ENCODE results near the gene VRTN. TPM values are rescaled to one million over a fixed set of nuclear protein-coding genes. Genes with fewer than 3 reads are reported as not detected.

VRTN gene
- total and polyA plus RNA-seq, 9 of the 15 experiments (the other 6 are each of a cell fraction or from before 2014, with no cell fraction given): 0.05 to 0.09 (median 0.06) TPM; not detected in 6

DNA sequence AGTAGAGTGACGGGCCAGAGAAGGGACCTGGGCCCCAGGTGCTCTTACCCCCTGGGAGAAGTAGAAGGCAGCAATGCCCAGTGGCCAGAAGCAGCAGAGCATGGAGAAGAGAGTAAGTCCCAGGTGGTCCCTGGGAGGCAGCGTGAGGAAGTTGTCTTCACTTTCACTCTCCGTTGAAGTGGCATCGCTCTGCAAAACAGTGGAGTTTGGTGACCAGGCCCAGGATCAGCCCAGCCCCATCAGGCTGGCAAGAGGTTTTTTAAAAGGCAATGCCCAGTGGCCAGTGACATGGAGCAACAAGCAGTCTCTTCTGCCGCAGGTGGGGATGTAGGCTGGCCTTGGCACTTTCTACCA, 59.5 kb downstream of the VRTN start:
- H3K27ac ChIP-seq (ENCODE audit: extremely low read depth, low read depth, low read length): no peak overlapping the region
- CTCF ChIA-PET (ENCODE audit: low intra/inter-chr PET ratio): no interaction called here
- no peaks in the 10 kb centered on the region for H3K36me3 ChIP-seq (ENCODE audit: control insufficient read depth, insufficient read depth, low read length)
- BruUV-seq (replicated peaks): no TSS peak
- no peak overlapping the region for H2AFZ ChIP-seq (ENCODE audit: low read depth, low read length)
- intact Hi-C loops (cut with micrococcal nuclease) (no loop called here), in situ Hi-C loops (cut with MboI) (no loop called here)
- H3K79me2 ChIP-seq (ENCODE audit: control insufficient read depth, insufficient read depth, low read length): no peaks in the 10 kb centered on the region
- POLR2A ChIA-PET: interaction anchor here (0.6 kb wide), 1 partner anchor 51 kb away, joined by 3 read pairs; no protein-coding TSS in a partner anchor
- H3K4me2 ChIP-seq (ENCODE audit: insufficient read depth, low read length): no peak overlapping the region
- TF ChIP-seq PHB (CRISPR knock-in tag; IDR thresholded peaks at IDR 0.05) (no peak), DNMT1 (IDR thresholded peaks at IDR 0.05) (no peak), PRPF4 (IDR thresholded peaks at IDR 0.05; ENCODE audit: insufficient read depth, low read depth, low read length, poor library complexity, severe bottlenecking) (no peak), THRB (CRISPR knock-in tag; conservative IDR thresholded peaks at IDR 0.05) (no peak), E2F6 (IDR thresholded peaks at IDR 0.05; ENCODE audit: borderline replicate concordance in 1 of 2, extremely low read depth in 1 of 2, insufficient read depth in 1 of 2, insufficient read length in 1 of 2, low read depth in 1 of 2, low read length in 1 of 2, poor library complexity in 1 of 2, severe bottlenecking in 1 of 2) (no peak), MECOM (CRISPR knock-in tag; IDR thresholded peaks at IDR 0.05) (no peak), NR2C1 (IDR thresholded peaks at IDR 0.05) (no peak), NR2C1 (tag; IDR thresholded peaks at IDR 0.05) (no peak), ZFX (CRISPR knock-in tag; IDR thresholded peaks at IDR 0.05) (no peak), HEY1 (CRISPR knock-in tag; IDR thresholded peaks at IDR 0.05; ENCODE audit: borderline replicate concordance) (no peak), HDAC1 (IDR thresholded peaks at IDR 0.05) (no peak), NR1H2 (CRISPR knock-in tag; IDR thresholded peaks at IDR 0.05) (no peak), ERF (CRISPR knock-in tag; IDR thresholded peaks at IDR 0.05) (no peak)
- TF ChIP-seq, protein P1, sequence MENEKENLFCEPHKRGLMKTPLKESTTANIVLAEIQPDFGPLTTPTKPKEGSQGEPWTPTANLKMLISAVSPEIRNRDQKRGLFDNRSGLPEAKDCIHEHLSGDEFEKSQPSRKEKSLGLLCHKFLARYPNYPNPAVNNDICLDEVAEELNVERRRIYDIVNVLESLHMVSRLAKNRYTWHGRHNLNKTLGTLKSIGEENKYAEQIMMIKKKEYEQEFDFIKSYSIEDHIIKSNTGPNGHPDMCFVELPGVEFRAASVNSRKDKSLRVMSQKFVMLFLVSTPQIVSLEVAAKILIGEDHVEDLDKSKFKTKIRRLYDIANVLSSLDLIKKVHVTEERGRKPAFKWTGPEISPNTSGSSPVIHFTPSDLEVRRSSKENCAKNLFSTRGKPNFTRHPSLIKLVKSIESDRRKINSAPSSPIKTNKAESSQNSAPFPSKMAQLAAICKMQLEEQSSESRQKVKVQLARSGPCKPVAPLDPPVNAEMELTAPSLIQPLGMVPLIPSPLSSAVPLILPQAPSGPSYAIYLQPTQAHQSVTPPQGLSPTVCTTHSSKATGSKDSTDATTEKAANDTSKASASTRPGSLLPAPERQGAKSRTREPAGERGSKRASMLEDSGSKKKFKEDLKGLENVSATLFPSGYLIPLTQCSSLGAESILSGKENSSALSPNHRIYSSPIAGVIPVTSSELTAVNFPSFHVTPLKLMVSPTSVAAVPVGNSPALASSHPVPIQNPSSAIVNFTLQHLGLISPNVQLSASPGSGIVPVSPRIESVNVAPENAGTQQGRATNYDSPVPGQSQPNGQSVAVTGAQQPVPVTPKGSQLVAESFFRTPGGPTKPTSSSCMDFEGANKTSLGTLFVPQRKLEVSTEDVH (IDR thresholded peaks at IDR 0.05; ENCODE audit: low read depth, partially characterized antibody): no peak
- TF ChIP-seq, protein P2, sequence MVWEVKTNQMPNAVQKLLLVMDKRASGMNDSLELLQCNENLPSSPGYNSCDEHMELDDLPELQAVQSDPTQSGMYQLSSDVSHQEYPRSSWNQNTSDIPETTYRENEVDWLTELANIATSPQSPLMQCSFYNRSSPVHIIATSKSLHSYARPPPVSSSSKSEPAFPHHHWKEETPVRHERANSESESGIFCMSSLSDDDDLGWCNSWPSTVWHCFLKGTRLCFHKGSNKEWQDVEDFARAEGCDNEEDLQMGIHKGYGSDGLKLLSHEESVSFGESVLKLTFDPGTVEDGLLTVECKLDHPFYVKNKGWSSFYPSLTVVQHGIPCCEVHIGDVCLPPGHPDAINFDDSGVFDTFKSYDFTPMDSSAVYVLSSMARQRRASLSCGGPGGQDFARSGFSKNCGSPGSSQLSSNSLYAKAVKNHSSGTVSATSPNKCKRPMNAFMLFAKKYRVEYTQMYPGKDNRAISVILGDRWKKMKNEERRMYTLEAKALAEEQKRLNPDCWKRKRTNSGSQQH (CRISPR knock-in tag; IDR thresholded peaks at IDR 0.05): no peak
- H3K9me1 ChIP-seq (ENCODE audit: control insufficient read depth, insufficient read depth, low read length): no peaks in the 10 kb centered on the region
- H3K4me3 ChIP-seq: no peak overlapping the region
- peaks cover 0 to 24% of the 10 kb centered on the region in 2 experiments; a peak in 2 of 5 replicates for H3K27me3 ChIP-seq (ENCODE audit: control insufficient read depth in 2 of 2, insufficient read depth in 2 of 2, low read length in 2 of 2)
- no peaks in the 10 kb centered on the region for H4K20me1 ChIP-seq (replicated peaks; ENCODE audit: control insufficient read depth, insufficient read depth, low read length)
- no peaks in the 10 kb centered on the region for H3K4me1 ChIP-seq (replicated peaks in 1 of 2; ENCODE audit: control insufficient read depth in 2 of 2, insufficient read depth in 2 of 2, low read length in 2 of 2)
- no peak overlapping the region for H3K9ac ChIP-seq (ENCODE audit: insufficient read depth in 1 of 2, low read depth in 2 of 2, low read length in 2 of 2)
- no peak for DNase-seq (ENCODE audit: extremely low read depth in 1 of 4, low spot score in 3 of 4)
- H3K9me3 ChIP-seq (replicated peaks; ENCODE audit: control insufficient read depth, insufficient read depth, low read depth, low read length): no peaks in the 10 kb centered on the region
- no peak for ATAC-seq
- no peak for FAIRE-seq
- WGBS (ENCODE audit: insufficient coverage, low coverage, missing lambda C conversion rate): 6% methylated on average over 5 of the region's 5 CpGs
